Prostate gland (tissue), 2 donors: Measurements from ENCODE around the gene DERL2. TPM values are rescaled to one million over a fixed set of nuclear protein-coding genes. Genes with fewer than 3 reads are reported as not detected.

Experiments
- DNase-seq: peaks from one replicate; pipeline ENCODE4 v3.0.0-alpha.2; 2019; ENCODE audit warnings: low spot score
- H3K27ac ChIP-seq, 2 donors: fragments of 200-600 bp; sonication (generic); 2 replicates each; pipeline ENCODE4 v1.5.1; 2017 to 2019
- H3K27me3 ChIP-seq: fragments of 200-600 bp; sonication (generic); replicated peaks from 2 replicates; pipeline ENCODE4 v1.5.1; 2019; ENCODE audit not compliant: insufficient read depth
- H3K36me3 ChIP-seq, 2 donors: fragments of 200-600 bp; sonication (generic); 1 replicate in 1 of 2; 2 replicates in 1 of 2; pipeline versions ENCODE4 v1.5.1 to v1.8.1; 2017 to 2019
- H3K4me1 ChIP-seq: fragments of 200-600 bp; sonication (generic); replicated peaks from 2 replicates; pipeline ENCODE4 v1.5.1; 2019
- H3K4me3 ChIP-seq, 2 donors: fragments of 200-600 bp; sonication (generic); 2 replicates each; pipeline ENCODE4 v1.5.1; 2017 to 2019
- H3K9me3 ChIP-seq: fragments of 200-600 bp; sonication (generic); 2 replicates; pipeline ENCODE4 v1.5.1; 2017
- CTCF ChIP-seq, 4 experiments: fragments of 200-600 bp in 2 of 4; fragments of 450-650 bp in 2 of 4; sonication (generic) in 2 of 4; IDR thresholded peaks; 1 replicate in 3 of 4; 2 replicates in 1 of 4; pipeline ENCODE4 v1.5.1; 2016 to 2019; ENCODE audit warnings: antibody characterized with exemption in 4 of 4, mild to moderate bottlenecking in 2 of 4, moderate library complexity in 2 of 4
- POLR2A ChIP-seq: fragments of 450-650 bp; IDR thresholded peaks from one replicate; pipeline ENCODE4 v1.6.1; 2016; ENCODE audit warnings: antibody characterized with exemption, mild to moderate bottlenecking
- POLR2AphosphoS5 ChIP-seq: sonication (generic); formaldehyde crosslinking; IDR thresholded peaks from one replicate; pipeline ENCODE4 v1.6.1; 2017; ENCODE audit warnings: antibody characterized with exemption
- WGBS: methylation state at CpG from one replicate; pipeline ENCODE4 v1.1.5; 2018; 5-methylcytosine and 5-hydroxymethylcytosine counted together
- intact Hi-C: fragments of 100-400 bp; cut with DNase I; formaldehyde crosslinking; loops from one replicate; pipeline ENCODE4 v1.14.2; 2022
- total RNA-seq, 2 donors: library from RNA; depleted of rRNA; stranded (reverse); fragments of >200 nt; gene quantifications; one replicate each; pipeline ENCODE4 v1.1.0, GENCODE V29; 2016

DERL2 gene
- total RNA-seq, 2 donors from 2014 or later = 37.9 to 47.3 TPM

GRCh38 chr17:5424909-5425308 is 61.1 kb downstream of the DERL2 start:
- Histone ChIP-seq H3K9me3 (no peaks in the 10 kb centered on the region), H3K36me3 (peaks cover 6 to 12% of the 10 kb centered on the region in 2 donors), H3K27me3 (no peaks in the 10 kb centered on the region), H3K4me1 (no peaks in the 10 kb centered on the region), H3K27ac (no peak overlapping the region), H3K4me3 (no peak overlapping the region)
- TF ChIP-seq CTCF (IDR thresholded peaks at IDR 0.05) (no peak), POLR2AphosphoS5 (no peak), POLR2A (no peak)
- no peak for DNase-seq
- intact Hi-C loops = no loop called here
- 83% methylated on average over 1 of the region's 1 CpG for WGBS

GRCh38 chr17:5422505-5422904 is 63.5 kb downstream of the DERL2 start:
- H3K36me3 ChIP-seq = peaks cover 6 to 11% of the 10 kb centered on the region in 2 donors
- intact Hi-C loops = no loop called here

More at GRCh38 chr17:5422505-5422904, 63.5 kb downstream of the DERL2 start:
- 93% methylated on average over 2 of the region's 2 CpGs for WGBS
- no peaks in the 10 kb centered on the region for H3K27me3 ChIP-seq
- peaks cover 5% of the 10 kb centered on the region for H3K4me1 ChIP-seq
- TF ChIP-seq POLR2AphosphoS5 (no peak), POLR2A (no peak), CTCF (IDR thresholded peaks at IDR 0.05) (no peak)
- no peak overlapping the region for H3K27ac ChIP-seq
- no peak overlapping the region for H3K4me3 ChIP-seq
- DNase-seq = no peak
- no peaks in the 10 kb centered on the region for H3K9me3 ChIP-seq

Other genes with a start within 250 kb of the DERL2 start
- 10 to 100 TPM; 38.9 to 54.7 TPM for gene RABEP1, start 203.9 kb downstream of the DERL2 start, total RNA-seq
- 100 to 1,000 TPM in 1 of 2 donors, 10 to 100 TPM in 1; 64.8 to 105 TPM for gene NUP88, start 66.5 kb downstream of the DERL2 start, total RNA-seq
- gene RPAIN, start 66.0 kb downstream of the DERL2 start, total RNA-seq = 10 to 100 TPM; 39.2 to 51.1 TPM
- 100 to 1,000 TPM; 140 to 146 TPM for gene C1QBP, start 47.0 kb downstream of the DERL2 start, total RNA-seq
- 10 to 100 TPM; 11.9 to 13.2 TPM for gene DHX33, start 17.2 kb downstream of the DERL2 start, total RNA-seq
- gene MIS12, start 388 bp upstream of the DERL2 start, total RNA-seq = 10 to 100 TPM in 1 of 2 donors, 1 to 10 TPM in 1; 7.9 to 18.7 TPM
- 10 to 100 TPM; 10.7 to 29.9 TPM for gene NLRP1, start 98.3 kb upstream of the DERL2 start, total RNA-seq